ENCODE measurements around the gene TMC4.

- TF ChIP-seq GABPA (IDR thresholded peaks at IDR 0.05 in 1 of 2, conservative IDR thresholded peaks at IDR 0.05 in 1 of 2) = no peak
- no peak for TF ChIP-seq EGR1 (IDR thresholded peaks at IDR 0.05; ENCODE audit: low read depth in 2 of 2)
- no peak for TF ChIP-seq RXRA (IDR thresholded peaks at IDR 0.05)
- no peak for TF ChIP-seq RAD21 (IDR thresholded peaks at IDR 0.05)
- no peak for TF ChIP-seq REST (IDR thresholded peaks at IDR 0.05)
- TF ChIP-seq CTCF (IDR thresholded peaks at IDR 0.05; ENCODE audit: low read depth, low read length, missing input control) = no peak
- no peak for TF ChIP-seq JUND (IDR thresholded peaks at IDR 0.05)
- TF ChIP-seq, protein P1, sequence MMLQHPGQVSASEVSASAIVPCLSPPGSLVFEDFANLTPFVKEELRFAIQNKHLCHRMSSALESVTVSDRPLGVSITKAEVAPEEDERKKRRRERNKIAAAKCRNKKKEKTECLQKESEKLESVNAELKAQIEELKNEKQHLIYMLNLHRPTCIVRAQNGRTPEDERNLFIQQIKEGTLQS (IDR thresholded peaks at IDR 0.05) = no peak
- TF ChIP-seq TAF1 (conservative IDR thresholded peaks at IDR 0.05) = no peak
- TF ChIP-seq SP1 (IDR thresholded peaks at IDR 0.05) = no peak
- TF ChIP-seq FOXA1 (IDR thresholded peaks at IDR 0.05) = no peak
- no peak for TF ChIP-seq MAX (IDR thresholded peaks at IDR 0.05)
Measured at GRCh38 chr19:54152267-54152666, 20.7 kb downstream of the TMC4 start.
